MCF 10A (cell line): ENCODE measurements around the gene TK1. TPM values are rescaled to one million over a fixed set of nuclear protein-coding genes. Genes with fewer than 3 reads are reported as not detected.
"Not testable (repeated sequence)": the region's sequence is repeated elsewhere in the genome, so short reads cannot be mapped to it uniquely, and the experiment has no call there.

Experiments used
- BruUV-seq: library from RNA; stranded (reverse); fragments of 400-500 nt; replicated peaks from 2 replicates; lab custom pipeline; 2021; lab: Mats Ljungman, UMichigan
- CTCF ChIA-PET: fragments of 300-600 bp; sonication (Branson Sonifier 250); formaldehyde crosslinking; extraction: SDS; loops from one replicate; lab custom pipeline; 2021; ENCODE audit warnings: antibody characterized with exemption, inconsistent platforms; lab: Yijun Ruan, JAX
- POLR2A ChIA-PET: fragments of 300-600, 350-650 bp; sonication (Branson Sonifier 250); formaldehyde crosslinking; extraction: SDS; loops from one replicate; lab custom pipeline; 2020; ENCODE audit warnings: antibody characterized with exemption, inconsistent platforms; lab: Yijun Ruan, JAX
- DNase-seq: peaks from one replicate; pipeline ENCODE4 v3.0.0-alpha.2; 2018; ENCODE audit not compliant: unreplicated experiment
- H3K27ac Mint-ChIP-seq: one replicate; pipeline ENCODE4 v1.8.0; 2022; ENCODE audit warnings: mild to moderate bottlenecking, low read depth, mixed read lengths; ENCODE audit not compliant: unreplicated experiment
- H3K27me3 Mint-ChIP-seq: one replicate; pipeline ENCODE4 v1.8.0; 2022; ENCODE audit warnings: mixed read lengths; ENCODE audit not compliant: insufficient read depth, unreplicated experiment
- H3K36me3 Mint-ChIP-seq: one replicate; pipeline ENCODE4 v1.8.0; 2022; ENCODE audit warnings: mild to moderate bottlenecking, moderate library complexity, mixed read lengths; ENCODE audit not compliant: insufficient read depth, unreplicated experiment
- H3K4me1 Mint-ChIP-seq: one replicate; pipeline ENCODE4 v1.8.0; 2022; ENCODE audit warnings: mixed read lengths; ENCODE audit not compliant: insufficient read depth, unreplicated experiment
- H3K4me3 Mint-ChIP-seq: one replicate; pipeline ENCODE4 v1.8.0; 2022; ENCODE audit warnings: mild to moderate bottlenecking, moderate library complexity, mixed read lengths; ENCODE audit not compliant: unreplicated experiment
- H3K9me3 Mint-ChIP-seq: one replicate; pipeline ENCODE4 v1.8.0; 2022; ENCODE audit warnings: mixed read lengths; ENCODE audit not compliant: unreplicated experiment
- intact Hi-C: fragments of 100-400 bp; cut with micrococcal nuclease; formaldehyde crosslinking; loops from 2 replicates; pipeline ENCODE4 v1.14.1; 2022
- total RNA-seq: library from RNA; stranded (reverse); gene quantifications from 2 replicates; pipeline ENCODE4 v1.2.3, GENCODE V29; 2022
- TF ChIP-seq, protein P1 (sequence below): fragments of 200-600 bp; IDR thresholded peaks from one replicate; pipeline ENCODE4 v1.8.0; 2022; ENCODE audit warnings: antibody characterized with exemption, mild to moderate bottlenecking; ENCODE audit not compliant: unreplicated experiment

TK1 gene
- total RNA-seq, 1 experiment from 2014 or later, result 21.4 TPM

- Mint-ChIP-seq H3K27me3 (no peaks in the 10 kb centered on the region), H3K4me3 (no peak overlapping the region), H3K9me3 (no peaks in the 10 kb centered on the region), H3K4me1 (peaks cover 16% of the 10 kb centered on the region), H3K27ac (no peak overlapping the region), H3K36me3 (no peaks in the 10 kb centered on the region)
- TF ChIP-seq, protein P1, sequence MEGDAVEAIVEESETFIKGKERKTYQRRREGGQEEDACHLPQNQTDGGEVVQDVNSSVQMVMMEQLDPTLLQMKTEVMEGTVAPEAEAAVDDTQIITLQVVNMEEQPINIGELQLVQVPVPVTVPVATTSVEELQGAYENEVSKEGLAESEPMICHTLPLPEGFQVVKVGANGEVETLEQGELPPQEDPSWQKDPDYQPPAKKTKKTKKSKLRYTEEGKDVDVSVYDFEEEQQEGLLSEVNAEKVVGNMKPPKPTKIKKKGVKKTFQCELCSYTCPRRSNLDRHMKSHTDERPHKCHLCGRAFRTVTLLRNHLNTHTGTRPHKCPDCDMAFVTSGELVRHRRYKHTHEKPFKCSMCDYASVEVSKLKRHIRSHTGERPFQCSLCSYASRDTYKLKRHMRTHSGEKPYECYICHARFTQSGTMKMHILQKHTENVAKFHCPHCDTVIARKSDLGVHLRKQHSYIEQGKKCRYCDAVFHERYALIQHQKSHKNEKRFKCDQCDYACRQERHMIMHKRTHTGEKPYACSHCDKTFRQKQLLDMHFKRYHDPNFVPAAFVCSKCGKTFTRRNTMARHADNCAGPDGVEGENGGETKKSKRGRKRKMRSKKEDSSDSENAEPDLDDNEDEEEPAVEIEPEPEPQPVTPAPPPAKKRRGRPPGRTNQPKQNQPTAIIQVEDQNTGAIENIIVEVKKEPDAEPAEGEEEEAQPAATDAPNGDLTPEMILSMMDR, result no peak
- DNase-seq, result no peak
- CTCF ChIA-PET, result interaction anchor here (0.7 to 1.4 kb wide), 6 partner anchors 14 to 280 kb away, joined by 3 to 5 read pairs (median 4); no protein-coding TSS in a partner anchor
- intact Hi-C loops, result loop anchor here (1.0 kb wide), 1 partner anchor 18 kb away; no protein-coding TSS in a partner anchor
- POLR2A ChIA-PET, result interaction anchor here (0.6 to 2.4 kb wide), 14 partner anchors 13 to 1414 kb away, joined by 3 to 14 read pairs (median 4); partner anchors contain the start of gene TMC6
- BruUV-seq, result no TSS peak
Measured at GRCh38 chr17:78141437-78142118, 45.3 kb downstream of the TK1 start.

GRCh38 chr17:78140169-78141051 lies 46.4 kb downstream of the TK1 start:
- H3K27ac Mint-ChIP-seq, result no peak overlapping the region
- intact Hi-C loops, result no loop called here
- H3K36me3 Mint-ChIP-seq, result no peaks in the 10 kb centered on the region
- H3K9me3 Mint-ChIP-seq, result no peaks in the 10 kb centered on the region
- no TSS peak for BruUV-seq
- no peaks in the 10 kb centered on the region for H3K27me3 Mint-ChIP-seq
- TF ChIP-seq, protein P1, result no peak
- H3K4me3 Mint-ChIP-seq, result peak overlapping the region; percentile 59
- CTCF ChIA-PET, result interaction anchor here (0.7 to 1.4 kb wide), 4 partner anchors 13 to 28 kb away, joined by 3 to 5 read pairs (median 4); no protein-coding TSS in a partner anchor
- peaks cover 16% of the 10 kb centered on the region for H3K4me1 Mint-ChIP-seq
- POLR2A ChIA-PET, result interaction anchor here (1.0 to 2.3 kb wide), 3 partner anchors 12 to 29 kb away, joined by 3 to 9 read pairs (median 4); partner anchors contain the start of gene TMC6
- peak; percentile 96 for DNase-seq

DNA sequence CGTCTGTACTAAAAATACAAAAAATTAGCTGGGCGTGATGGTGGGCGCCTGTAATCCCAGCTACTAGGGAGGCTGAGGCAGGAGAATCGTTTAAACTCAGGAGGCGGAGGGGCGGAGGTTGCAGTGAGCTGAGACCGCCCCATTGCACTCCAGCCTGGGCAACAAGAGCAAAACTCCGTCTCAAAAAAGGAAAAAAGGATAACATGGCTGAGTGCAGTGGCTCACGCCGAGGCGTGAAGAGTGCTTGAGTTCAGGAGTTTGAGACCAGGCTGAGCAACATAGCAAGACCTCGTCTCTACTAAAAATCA lies 47.0 kb downstream of the TK1 start:
- H3K4me3 Mint-ChIP-seq, H3K27me3 Mint-ChIP-seq, intact Hi-C loops, H3K36me3 Mint-ChIP-seq, H3K9me3 Mint-ChIP-seq, DNase-seq, BruUV-seq, H3K27ac Mint-ChIP-seq: not testable (repeated sequence)
- POLR2A ChIA-PET, result interaction anchor here (2.3 kb wide), 1 partner anchor 12 kb away, joined by 9 read pairs; the partner anchor contains the start of gene TMC6
- peaks cover 14% of the 10 kb centered on the region for H3K4me1 Mint-ChIP-seq
- CTCF ChIA-PET, result interaction anchor here (0.7 to 0.8 kb wide), 3 partner anchors 13 to 27 kb away, joined by 3 to 5 read pairs (median 4); no protein-coding TSS in a partner anchor

DNA sequence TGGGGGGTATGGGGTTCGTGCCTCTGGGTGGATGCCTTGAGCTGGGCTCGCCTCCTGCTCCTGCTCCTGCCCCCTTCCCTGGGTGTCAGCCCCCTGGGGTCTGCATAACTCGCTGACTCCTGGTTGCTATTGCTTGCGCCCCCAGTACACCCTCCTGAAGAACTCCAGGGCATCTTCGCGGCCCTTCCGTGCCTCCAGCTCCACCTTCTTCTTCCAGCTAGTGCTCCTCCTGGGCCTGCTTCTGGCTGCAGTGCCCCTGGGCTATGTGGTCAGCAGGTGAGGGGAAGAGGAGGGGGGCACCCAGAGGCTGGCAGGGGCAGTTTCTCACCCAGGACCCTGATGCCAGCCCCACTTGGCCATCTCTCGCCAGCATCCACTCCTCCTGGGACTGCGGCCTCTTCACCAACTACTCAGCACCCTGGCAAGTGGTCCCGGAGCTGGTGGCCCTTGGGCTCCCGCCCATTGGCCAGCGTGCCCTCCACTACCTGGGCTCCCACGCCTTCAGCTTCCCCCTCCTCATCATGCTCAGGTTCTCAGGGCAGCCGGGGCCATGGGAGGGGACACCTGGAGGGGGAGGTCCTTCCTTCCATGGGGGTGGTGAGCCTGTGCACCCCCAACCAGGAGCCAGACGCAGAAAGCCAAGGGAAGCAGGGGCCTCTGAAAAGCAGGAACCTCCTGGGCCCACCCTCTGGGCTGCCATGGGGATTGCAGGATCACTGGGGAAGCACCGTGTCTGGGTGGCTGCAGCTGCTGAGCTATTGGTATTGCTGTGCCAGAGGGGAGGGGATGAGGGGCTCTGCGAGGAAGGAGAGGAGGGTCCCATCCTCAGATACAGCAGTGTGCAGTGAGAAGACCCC lies 48.4 kb downstream of the TK1 start:
- Mint-ChIP-seq H3K36me3 (no peaks in the 10 kb centered on the region), H3K27me3 (peaks cover 11% of the 10 kb centered on the region), H3K27ac (no peak overlapping the region), H3K4me1 (peaks cover 6% of the 10 kb centered on the region), H3K4me3 (no peak overlapping the region), H3K9me3 (no peaks in the 10 kb centered on the region)
- ChIA-PET POLR2A (interaction anchor here (2.3 kb wide), 1 partner anchor 10 kb away, joined by 9 read pairs; the partner anchor contains the start of gene TMC6), CTCF (interaction anchor here (0.6 kb wide), 2 partner anchors 48 to 237 kb away, joined by 3 to 4 read pairs; partner anchors contain the start of gene TK1)
- intact Hi-C loops, result no loop called here
- DNase-seq, result no peak
- BruUV-seq, result no TSS peak
- TF ChIP-seq, protein P1, result no peak
